SK-N-SH (cell line): ENCODE results near the gene ZNF143. TPM values are rescaled to one million over a fixed set of nuclear protein-coding genes. Genes with fewer than 3 reads are reported as not detected.

Source experiments
- CTCF ChIA-PET: fragments of 300-600, 350-600 bp; formaldehyde crosslinking; extraction: SDS; loops from one replicate; lab custom pipeline; 2021; lab: Yijun Ruan, JAX
- POLR2A ChIA-PET: fragments of 350-600 bp; sonication (Branson Sonifier 250); formaldehyde crosslinking; extraction: SDS; loops from one replicate; lab custom pipeline; 2020; ENCODE audit warnings: antibody characterized with exemption, inconsistent platforms; lab: Yijun Ruan, JAX
- DNase-seq: peaks from one replicate; pipeline ENCODE4 v3.0.0; 2012
- H2AFZ ChIP-seq: fragments of 200-600 bp; sonication (generic); 2 replicates; pipeline ENCODE4 v1.8.1; 2016; ENCODE audit warnings: antibody characterized with exemption, mild to moderate bottlenecking, low read depth
- H3F3A ChIP-seq: fragments of 200-600 bp; sonication (generic); replicated peaks from 2 replicates; pipeline ENCODE3; 2016; ENCODE audit warnings: antibody characterized with exemption, mild to moderate bottlenecking; ENCODE audit not compliant: insufficient read depth
- H3K27ac ChIP-seq, 2 experiments: fragments of 200-500 bp in 1 of 2; fragments of 200-600 bp in 1 of 2; sonication (Bioruptor generic) in 1 of 2; sonication (generic), shearing (Covaris generic) in 1 of 2; 2 replicates each; pipeline versions ENCODE4 v1.5.1 to v1.6.1; 2014 to 2016; ENCODE audit warnings: low read depth in 2 of 2, inconsistent platforms in 1 of 2, low read length in 1 of 2, mild to moderate bottlenecking in 1 of 2, mixed read lengths in 1 of 2
- H3K27me3 ChIP-seq: fragments of 200-600 bp; sonication (generic), shearing (Covaris generic); 2 replicates; pipeline ENCODE4 v1.6.1; 2016; ENCODE audit warnings: mixed run types; ENCODE audit not compliant: insufficient read depth
- H3K36me3 ChIP-seq, 2 experiments: fragments of 200-500 bp in 1 of 2; fragments of 200-600 bp in 1 of 2; sonication (Bioruptor generic) in 1 of 2; sonication (generic) in 1 of 2; replicated peaks in 1 of 2; 2 replicates each; pipeline versions ENCODE3 to v1.5.1; 2014 to 2016; ENCODE audit warnings: low read length in 1 of 2, mild to moderate bottlenecking in 1 of 2; ENCODE audit not compliant: insufficient read depth in 2 of 2, control insufficient read depth in 1 of 2
- H3K4me1 ChIP-seq, 2 experiments: fragments of 200-500 bp in 1 of 2; fragments of 200-600 bp in 1 of 2; sonication (Bioruptor generic) in 1 of 2; sonication (generic), shearing (Covaris generic) in 1 of 2; 2 replicates each; pipeline versions ENCODE4 v1.5.1 to v1.6.1; 2014 to 2016; ENCODE audit warnings: low read depth in 1 of 2, low read length in 1 of 2, mixed run types in 1 of 2; ENCODE audit not compliant: insufficient read depth in 2 of 2, control insufficient read depth in 1 of 2
- H3K4me2 ChIP-seq: fragments of 200-600 bp; sonication (generic), shearing (Covaris generic); 2 replicates; pipeline ENCODE4 v1.6.1; 2017; ENCODE audit warnings: mixed run types
- H3K4me3 ChIP-seq, 2 experiments: fragments of 200-500 bp in 1 of 2; fragments of 200-600 bp in 1 of 2; sonication (Bioruptor generic) in 1 of 2; sonication (generic), shearing (Covaris generic) in 1 of 2; 2 replicates each; pipeline versions ENCODE4 v1.5.1 to v1.8.1; 2014 to 2016; ENCODE audit warnings: low read depth in 2 of 2, inconsistent platforms in 1 of 2, low read length in 1 of 2, mild to moderate bottlenecking in 1 of 2, mixed read lengths in 1 of 2, moderate library complexity in 1 of 2
- H3K79me2 ChIP-seq: fragments of 200-600 bp; sonication (generic); 2 replicates; pipeline ENCODE4 v1.8.1; 2017; ENCODE audit warnings: mild to moderate bottlenecking; ENCODE audit not compliant: insufficient read depth
- H3K9ac ChIP-seq: fragments of 200-600 bp; sonication (generic); 2 replicates; pipeline ENCODE4 v1.6.1; 2017; ENCODE audit warnings: mixed run types
- H3K9me2 ChIP-seq: fragments of 200-600 bp; sonication (generic); 2 replicates; pipeline ENCODE4 v1.6.1; 2017; ENCODE audit warnings: mixed run types
- H3K9me3 ChIP-seq: fragments of 200-600 bp; sonication (generic); 2 replicates; pipeline ENCODE4 v1.6.1; 2017; ENCODE audit warnings: mixed run types, mild to moderate bottlenecking, moderate library complexity
- H4K20me1 ChIP-seq: fragments of 200-600 bp; sonication (generic); 2 replicates; pipeline ENCODE4 v1.6.1; 2017; ENCODE audit warnings: mild to moderate bottlenecking, mixed run types; ENCODE audit not compliant: insufficient read depth
- ELF1 ChIP-seq: IDR thresholded peaks from 2 replicates; pipeline ENCODE4 v1.4.0; 2012
- EZH2phosphoT487 ChIP-seq: fragments of 200-600 bp; sonication (generic); IDR thresholded peaks from 2 replicates; pipeline ENCODE4 v1.6.1; 2017; ENCODE audit warnings: low read depth, mixed run types, mild to moderate bottlenecking, antibody characterized with exemption, moderate library complexity, borderline replicate concordance
- FOSL2 ChIP-seq: IDR thresholded peaks from 2 replicates; pipeline ENCODE4 v1.4.0; 2012; ENCODE audit warnings: low read depth, mild to moderate bottlenecking, moderate library complexity, borderline replicate concordance
- FOXJ3 ChIP-seq: sonication (generic); formaldehyde crosslinking; IDR thresholded peaks from 2 replicates; pipeline ENCODE4 v1.5.1; 2020; ENCODE audit warnings: mild to moderate bottlenecking, missing genetic modification reagents
- GABPA ChIP-seq: IDR thresholded peaks from 2 replicates; pipeline ENCODE4 v1.4.0; 2012; ENCODE audit warnings: low read depth, mild to moderate bottlenecking
- GATA2 ChIP-seq: sonication (generic); formaldehyde crosslinking; IDR thresholded peaks from 2 replicates; pipeline ENCODE4 v1.5.0; 2020; ENCODE audit warnings: mild to moderate bottlenecking, missing genetic modification reagents
- JUND ChIP-seq: IDR thresholded peaks from 2 replicates; pipeline ENCODE4 v1.4.0; 2012
- NRF1 ChIP-seq: IDR thresholded peaks from 2 replicates; pipeline ENCODE4 v1.6.1; 2012; ENCODE audit warnings: low read depth, mild to moderate bottlenecking, low read length
- POLR2AphosphoS5 ChIP-seq: IDR thresholded peaks from 2 replicates; pipeline ENCODE4 v1.6.1; 2012; ENCODE audit warnings: low read depth, low read length
- RCOR1 ChIP-seq: fragments of 150-350 bp; IDR thresholded peaks from 2 replicates; pipeline ENCODE4 v1.6.1; 2017; ENCODE audit warnings: antibody characterized with exemption, low read length
- REST ChIP-seq: IDR thresholded peaks from 2 replicates; pipeline ENCODE4 v1.6.1; 2012; ENCODE audit warnings: mild to moderate bottlenecking, low read depth, low read length, moderate library complexity
- RFX5 ChIP-seq: IDR thresholded peaks from 2 replicates; pipeline ENCODE4 v1.6.1; 2012; ENCODE audit warnings: mild to moderate bottlenecking, improper control_type of control experiment, low read length
- RXRA ChIP-seq: IDR thresholded peaks from 2 replicates; pipeline ENCODE4 v1.4.0; 2012; ENCODE audit warnings: low read depth, mild to moderate bottlenecking, borderline replicate concordance
- SIN3A ChIP-seq: IDR thresholded peaks from 2 replicates; pipeline ENCODE4 v1.6.1; 2012; ENCODE audit warnings: low read depth, mild to moderate bottlenecking, low read length, moderate library complexity, borderline replicate concordance
- TAF1 ChIP-seq: IDR thresholded peaks from 2 replicates; pipeline ENCODE4 v1.6.1; 2012; ENCODE audit warnings: low read depth, mild to moderate bottlenecking, low read length, moderate library complexity, borderline replicate concordance
- TCF12 ChIP-seq: IDR thresholded peaks from 2 replicates; pipeline ENCODE4 v1.4.0; 2012
- USF2 ChIP-seq: fragments of 150-350 bp; IDR thresholded peaks from 2 replicates; pipeline ENCODE4 v1.6.1; 2017; ENCODE audit warnings: antibody characterized with exemption, low read length, low read depth, borderline replicate concordance
- YY1 ChIP-seq: IDR thresholded peaks from 2 replicates; pipeline ENCODE4 v1.4.0; 2012; ENCODE audit warnings: low read depth, mild to moderate bottlenecking
- WGBS: methylation state at CpG from one replicate; pipeline ENCODE4 v1.1.6; 2017; ENCODE audit warnings: low lambda C conversion rate; 5-methylcytosine and 5-hydroxymethylcytosine counted together
- polyA plus RNA-seq, 3 experiments: library from polyadenylated mRNA; depleted of rRNA; stranded (reverse); fragments of >200 nt; gene quantifications; 2 replicates each; pipeline ENCODE4 v1.2.3, GENCODE V29; 2012

ZNF143 gene
- polyA plus RNA-seq, 1 of the 3 experiments (the other 2 are of a cell fraction) = 11.3 TPM

GRCh38 chr11:9479899-9480298 is 19.1 kb downstream of the ZNF143 start:
- H3K4me3 ChIP-seq = no peak overlapping the region
- no peaks in the 10 kb centered on the region for H3K9me3 ChIP-seq
- POLR2A ChIA-PET = interaction anchor here (1.1 kb wide), 1 partner anchor 19 kb away, joined by 5 read pairs; the partner anchor contains the start of gene ZNF143
- no peak for TF ChIP-seq YY1
- TF ChIP-seq SIN3A = no peak
- no peak for TF ChIP-seq FOXJ3 (CRISPR knock-in tag)
- no peak for TF ChIP-seq FOSL2
- no peak for TF ChIP-seq POLR2AphosphoS5
- TF ChIP-seq RXRA = no peak
- no peak for TF ChIP-seq RCOR1
- no peak for TF ChIP-seq EZH2phosphoT487
- TF ChIP-seq TAF1 = no peak
- no peak for TF ChIP-seq TCF12
- TF ChIP-seq GATA2 = no peak
- TF ChIP-seq ELF1 = no peak
- no peak for TF ChIP-seq NRF1
- no peak for TF ChIP-seq RFX5
- no peak for TF ChIP-seq JUND
- no peak for TF ChIP-seq REST
- TF ChIP-seq GABPA = no peak
- TF ChIP-seq USF2 = no peak
- no peak overlapping the region for H3K4me2 ChIP-seq
- DNase-seq = no peak
- H3K9ac ChIP-seq = no peak overlapping the region
- H3K4me1 ChIP-seq = no peaks in the 10 kb centered on the region
- H3F3A ChIP-seq = peaks cover 9% of the 10 kb centered on the region
- H3K27ac ChIP-seq = no peak overlapping the region
- no peaks in the 10 kb centered on the region for H4K20me1 ChIP-seq
- no peak overlapping the region for H2AFZ ChIP-seq
- no peaks in the 10 kb centered on the region for H3K27me3 ChIP-seq
- 80% methylated on average over 2 of the region's 2 CpGs for WGBS
- H3K36me3 ChIP-seq = peaks cover 13 to 39% of the 10 kb centered on the region in 2 experiments
- no peaks in the 10 kb centered on the region for H3K9me2 ChIP-seq
- CTCF ChIA-PET = no interaction called here
- H3K79me2 ChIP-seq = no peaks in the 10 kb centered on the region
